GM21423 (cell line): Measurements from ENCODE around the gene MTSS2.

Source experiments
- ATAC-seq: cut with Tn5 transposase; IDR thresholded peaks from one replicate; pipeline ENCODE4 v1.9.1; 2021; ENCODE audit warnings: mild to moderate bottlenecking, moderate library complexity; ENCODE audit not compliant: unreplicated experiment

MTSS2 gene

DNA sequence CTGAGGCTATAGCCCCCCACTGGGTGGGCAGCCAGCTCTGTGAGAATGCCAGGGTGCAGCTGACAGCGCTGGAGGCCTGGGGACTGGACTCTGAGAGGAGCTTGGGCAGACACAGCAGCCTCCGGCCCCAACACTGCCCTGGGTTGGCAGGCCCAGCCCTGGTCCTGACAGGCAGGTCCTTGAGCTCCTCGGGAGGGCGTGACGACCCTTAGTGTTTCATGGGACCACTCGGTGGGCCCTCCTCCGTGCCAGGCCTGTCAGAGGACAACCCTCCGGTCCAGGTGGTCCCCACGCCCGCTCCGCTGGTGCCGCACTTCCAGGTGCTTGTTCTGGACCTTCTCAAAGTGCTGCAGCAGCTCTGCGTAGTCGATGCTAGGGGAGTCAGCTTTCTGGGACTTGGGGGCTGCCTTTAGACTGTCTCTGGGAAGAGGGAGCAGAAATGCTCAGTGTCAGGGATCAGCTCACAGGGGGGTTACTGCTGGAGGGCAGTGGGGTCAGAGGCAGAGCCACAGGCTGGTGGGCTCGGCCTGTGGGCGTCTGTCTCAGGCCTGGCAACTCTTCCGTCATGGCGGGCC, 1.9 kb upstream of the MTSS2 start:
- ATAC-seq: no peak

DNA sequence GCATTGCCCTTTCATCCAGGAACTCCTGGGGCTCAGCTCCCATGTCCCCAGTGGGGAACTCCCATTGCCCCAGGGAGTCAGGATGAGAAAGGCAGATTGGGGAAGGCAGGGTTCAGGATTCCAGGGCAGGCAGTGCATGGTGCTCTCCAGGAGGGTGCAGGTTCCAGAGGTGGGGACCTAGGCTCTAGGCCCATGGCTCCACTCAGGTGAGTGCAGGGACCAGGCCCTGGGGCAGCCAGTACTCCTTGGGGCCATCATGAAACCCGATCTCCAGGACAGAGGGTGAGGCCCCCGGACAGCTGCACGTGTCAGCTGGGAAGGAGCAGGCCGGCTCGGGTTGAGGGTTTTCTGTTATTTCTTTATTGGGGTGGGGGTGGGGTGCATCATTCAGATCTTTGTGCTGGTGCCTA, 1.3 kb upstream of the MTSS2 start:
- ATAC-seq: no peak

DNA sequence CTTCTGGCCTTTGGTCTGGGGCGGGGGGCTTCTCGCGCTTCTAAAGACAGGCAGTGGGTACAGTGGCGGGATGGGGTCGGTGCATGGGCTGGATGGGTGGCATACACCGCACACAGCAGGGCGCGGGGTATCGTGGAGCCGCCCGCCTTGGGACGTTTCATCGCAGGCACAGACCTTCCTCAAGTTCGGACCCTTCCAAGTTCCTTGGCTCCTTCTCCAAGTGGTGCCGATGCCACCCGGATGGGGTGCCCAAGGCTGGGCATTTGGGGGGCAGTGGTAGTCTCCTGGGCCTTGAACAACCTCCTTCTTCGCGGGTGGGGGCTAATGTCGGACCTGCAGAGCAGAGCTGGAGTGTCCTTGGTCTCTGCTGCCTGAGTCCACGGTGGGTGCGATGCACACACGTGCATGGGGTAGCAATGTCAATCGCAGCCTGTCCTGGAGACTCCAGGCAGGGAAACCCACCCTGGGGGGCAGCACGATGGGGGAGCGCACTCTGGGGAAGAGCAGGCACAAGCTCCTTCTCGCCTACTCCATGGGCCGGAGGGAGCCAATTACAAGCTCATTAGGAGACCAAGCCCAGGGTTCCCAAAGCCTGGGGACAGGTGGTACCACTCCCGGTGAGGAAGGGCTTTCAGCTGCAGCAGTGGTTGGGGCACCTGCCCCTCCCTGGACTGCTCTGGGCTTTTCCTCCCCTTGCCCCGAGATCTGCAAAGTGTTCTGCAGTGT, 686 bp upstream of the MTSS2 start:
- no peak for ATAC-seq

DNA sequence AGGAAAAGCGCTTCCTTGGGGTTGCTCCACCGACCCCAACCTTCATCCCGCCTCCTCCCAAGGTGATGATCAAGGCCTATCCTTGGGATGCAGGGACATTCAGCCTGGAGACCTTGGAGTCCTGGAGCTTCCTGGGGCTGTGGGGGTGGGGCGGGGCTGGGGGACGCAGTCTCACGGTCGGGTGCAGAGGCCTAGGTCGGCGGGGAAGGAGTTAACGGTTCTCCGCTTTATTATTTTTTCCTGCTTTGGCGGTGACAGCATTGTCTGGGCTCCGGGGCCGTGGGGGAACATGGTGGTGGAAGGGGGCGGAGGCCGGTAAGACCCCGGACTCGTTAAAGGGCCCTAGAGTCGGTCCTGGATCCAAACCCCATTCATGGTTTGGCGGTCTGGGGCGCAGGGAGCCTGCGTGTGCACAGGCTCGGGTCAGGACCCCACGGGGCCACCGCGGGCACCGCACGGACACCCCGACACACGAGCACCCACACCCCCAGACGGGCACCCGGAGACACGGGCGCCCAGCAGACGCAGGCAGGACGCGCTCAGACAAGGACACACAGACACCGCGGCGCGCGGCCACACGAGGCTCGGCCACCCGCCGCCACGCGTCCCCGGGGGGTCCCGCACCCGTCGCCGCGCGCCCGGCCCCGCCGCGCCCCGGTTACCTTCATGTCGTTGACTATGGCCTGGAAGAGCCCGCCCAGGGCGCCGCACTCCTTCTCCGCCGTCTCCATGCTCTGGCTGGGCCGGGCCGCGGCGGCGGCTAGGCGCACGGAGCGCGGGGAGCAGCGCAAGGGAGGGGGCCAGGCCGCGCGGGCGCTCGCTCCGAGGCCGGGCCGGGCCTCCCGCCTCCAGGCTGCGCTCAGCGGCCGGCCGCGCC, 554 bp downstream of the MTSS2 start:
- ATAC-seq: no peak

DNA sequence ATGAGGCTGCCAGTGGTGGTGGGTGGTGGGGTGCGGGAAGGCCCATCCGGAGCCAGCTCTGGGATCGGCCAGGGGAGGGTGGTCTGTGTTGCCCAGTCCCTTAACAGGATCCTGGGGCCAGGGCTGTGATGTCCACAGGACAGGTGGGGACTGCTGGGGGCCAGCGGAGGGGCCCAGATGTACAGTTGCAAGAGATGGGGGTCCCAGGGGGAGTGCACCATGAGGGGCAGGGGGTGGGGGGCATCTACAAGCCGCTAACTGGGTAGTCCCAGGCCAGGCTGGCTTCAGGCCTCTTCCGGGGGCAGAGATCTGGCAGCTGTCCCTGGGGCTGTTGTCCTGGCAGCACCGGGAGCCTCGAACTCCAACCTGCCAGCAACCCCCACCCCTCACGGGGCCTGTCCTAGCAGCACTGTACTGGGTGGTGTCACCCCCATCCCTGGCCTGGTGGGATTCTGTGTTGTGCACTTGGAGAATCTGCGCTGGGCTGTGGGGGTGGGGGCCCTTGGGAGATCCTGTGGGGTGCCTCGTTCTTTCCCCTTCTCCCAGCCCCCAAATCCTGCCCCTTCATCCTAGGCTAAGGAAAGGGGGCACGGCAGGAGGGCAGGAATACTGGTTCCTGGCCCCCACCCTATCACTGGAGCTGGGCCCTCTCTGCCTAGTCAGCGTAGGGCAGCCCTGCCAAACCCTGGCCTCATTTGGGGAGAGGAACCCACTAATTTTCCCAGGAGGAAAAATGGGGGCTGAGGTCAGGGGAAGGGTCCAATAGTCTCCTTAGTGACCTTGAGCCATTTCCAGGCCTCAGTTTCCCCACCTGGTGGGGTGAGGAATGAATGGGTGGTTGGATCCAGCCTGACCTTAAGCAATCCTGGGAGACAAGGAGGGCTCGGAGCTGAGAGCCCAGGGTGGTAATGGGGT, 1.4 kb downstream of the MTSS2 start:
- no peak for ATAC-seq

DNA sequence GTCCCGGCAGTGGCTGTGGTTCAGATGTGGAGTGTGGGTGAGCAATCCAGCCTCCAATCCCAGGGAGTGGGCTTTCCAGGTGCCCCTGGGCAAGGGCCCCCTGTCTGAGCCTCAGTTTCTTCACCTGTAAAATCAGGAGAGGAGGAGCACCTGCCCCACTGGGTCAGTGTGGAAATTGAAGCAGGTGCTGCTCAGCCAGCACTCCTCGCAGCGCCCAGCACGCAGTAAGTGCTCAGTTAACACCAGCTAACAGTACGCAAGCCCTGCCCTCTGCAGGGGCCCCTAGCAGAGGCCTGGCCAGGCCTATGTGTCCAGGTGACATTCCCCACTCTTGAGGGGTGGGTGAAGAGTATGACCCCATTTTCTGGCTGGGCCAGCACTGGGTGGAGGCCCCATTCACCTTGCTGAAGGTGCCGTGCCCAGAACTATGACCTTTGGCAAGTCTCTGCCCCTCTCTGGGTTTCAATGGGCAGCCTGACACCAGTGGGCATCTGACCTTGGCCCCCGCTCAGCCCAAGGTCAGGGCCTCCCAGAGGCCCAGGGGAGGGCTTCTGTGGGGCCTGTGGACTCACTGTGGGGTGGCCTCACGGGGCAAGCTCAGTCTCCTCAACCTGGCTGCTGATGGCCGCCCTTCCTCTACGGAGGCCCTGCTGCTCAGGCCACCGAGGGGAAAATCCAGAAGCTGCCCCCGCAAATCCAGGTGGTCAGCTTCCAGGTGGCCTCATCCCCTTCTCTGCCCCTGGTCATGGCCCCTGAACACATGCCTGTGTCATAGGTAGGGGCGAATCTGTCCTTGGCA, 2.5 kb downstream of the MTSS2 start:
- no peak for ATAC-seq

DNA sequence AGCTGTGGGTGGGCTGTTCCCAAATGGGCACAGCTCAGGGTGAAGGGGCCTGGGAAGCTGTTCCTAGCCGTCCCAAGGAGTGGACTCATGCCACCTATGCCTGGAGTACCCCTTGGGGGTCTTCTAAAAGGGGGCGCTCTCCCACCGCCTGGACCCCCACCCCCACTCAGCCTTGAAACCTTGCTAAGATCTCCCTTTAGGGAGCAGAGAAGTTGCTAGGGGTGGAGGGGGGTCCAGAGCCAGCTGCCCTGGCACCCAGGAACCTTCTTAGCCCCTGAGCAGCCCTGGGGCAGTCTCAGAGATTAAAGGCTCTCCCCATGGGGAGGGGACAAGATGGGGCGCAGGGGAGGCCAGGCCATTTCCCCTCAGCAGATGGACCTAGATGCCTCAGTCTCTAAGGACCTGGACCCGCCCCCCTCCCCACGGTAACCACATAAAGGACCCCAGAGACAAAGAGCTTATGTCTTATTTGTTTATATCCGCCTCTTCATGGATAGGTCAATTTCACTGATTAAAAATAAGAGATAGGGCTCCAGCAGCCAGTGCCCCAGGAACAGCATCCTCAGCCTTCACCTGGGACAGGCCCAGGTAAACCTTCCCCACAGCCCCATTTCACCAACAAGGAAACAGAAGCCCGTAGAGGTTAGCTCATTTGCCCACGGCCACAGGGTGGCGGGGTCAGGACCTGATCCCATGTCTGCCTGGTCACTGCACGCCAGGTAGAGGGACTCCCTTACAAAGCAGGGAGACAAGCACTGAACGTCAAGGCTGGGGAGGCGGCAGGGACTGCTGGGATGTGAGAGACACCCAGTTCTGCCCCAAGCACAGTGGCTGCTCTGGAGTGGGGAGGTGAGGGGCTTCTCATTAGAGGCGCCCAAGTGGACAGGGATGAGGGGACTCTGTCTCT, 3.4 kb downstream of the MTSS2 start:
- no peak for ATAC-seq

DNA sequence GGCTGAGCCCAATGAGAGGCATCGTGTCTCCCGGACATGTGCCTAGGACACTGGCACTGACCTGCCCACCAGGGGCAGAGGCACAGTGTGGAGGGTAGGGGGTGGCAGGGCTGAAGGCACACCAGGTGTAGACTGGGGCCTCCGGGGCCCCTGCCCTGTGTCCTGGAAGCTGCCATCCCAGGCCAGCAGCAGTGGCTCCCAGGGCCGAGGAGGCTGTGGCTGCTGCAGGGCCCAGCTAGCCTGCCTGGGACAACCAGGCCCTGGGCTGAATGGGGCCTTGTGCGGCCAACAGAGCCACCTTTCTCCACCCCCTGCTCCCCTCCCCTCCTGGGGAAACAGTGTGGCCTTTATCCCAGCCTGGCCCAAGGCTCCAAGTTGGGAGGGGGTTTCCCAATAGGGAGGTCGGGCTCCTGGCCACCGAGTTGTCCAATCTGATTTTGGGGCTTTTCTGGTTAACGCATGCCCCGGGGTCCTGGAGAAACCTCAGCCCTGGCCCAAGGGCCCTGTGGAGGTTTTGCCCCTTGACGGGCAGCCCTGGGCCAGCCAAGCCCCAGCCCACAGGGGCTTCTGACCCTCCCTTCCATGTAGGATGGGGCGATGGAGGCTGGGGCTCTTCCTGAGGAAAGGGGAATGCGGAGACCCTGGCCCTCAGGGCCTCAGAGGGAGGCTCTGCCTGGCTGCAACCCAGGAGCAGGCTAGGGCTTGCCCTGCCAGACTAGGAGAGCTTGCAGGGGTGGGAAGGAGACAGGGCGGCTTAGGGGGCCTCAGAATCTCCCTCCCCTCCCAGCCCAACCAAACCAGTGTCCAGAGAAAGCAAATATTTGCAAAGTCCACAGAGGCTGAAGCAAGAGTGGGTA, 4.2 kb downstream of the MTSS2 start:
- no peak for ATAC-seq

DNA sequence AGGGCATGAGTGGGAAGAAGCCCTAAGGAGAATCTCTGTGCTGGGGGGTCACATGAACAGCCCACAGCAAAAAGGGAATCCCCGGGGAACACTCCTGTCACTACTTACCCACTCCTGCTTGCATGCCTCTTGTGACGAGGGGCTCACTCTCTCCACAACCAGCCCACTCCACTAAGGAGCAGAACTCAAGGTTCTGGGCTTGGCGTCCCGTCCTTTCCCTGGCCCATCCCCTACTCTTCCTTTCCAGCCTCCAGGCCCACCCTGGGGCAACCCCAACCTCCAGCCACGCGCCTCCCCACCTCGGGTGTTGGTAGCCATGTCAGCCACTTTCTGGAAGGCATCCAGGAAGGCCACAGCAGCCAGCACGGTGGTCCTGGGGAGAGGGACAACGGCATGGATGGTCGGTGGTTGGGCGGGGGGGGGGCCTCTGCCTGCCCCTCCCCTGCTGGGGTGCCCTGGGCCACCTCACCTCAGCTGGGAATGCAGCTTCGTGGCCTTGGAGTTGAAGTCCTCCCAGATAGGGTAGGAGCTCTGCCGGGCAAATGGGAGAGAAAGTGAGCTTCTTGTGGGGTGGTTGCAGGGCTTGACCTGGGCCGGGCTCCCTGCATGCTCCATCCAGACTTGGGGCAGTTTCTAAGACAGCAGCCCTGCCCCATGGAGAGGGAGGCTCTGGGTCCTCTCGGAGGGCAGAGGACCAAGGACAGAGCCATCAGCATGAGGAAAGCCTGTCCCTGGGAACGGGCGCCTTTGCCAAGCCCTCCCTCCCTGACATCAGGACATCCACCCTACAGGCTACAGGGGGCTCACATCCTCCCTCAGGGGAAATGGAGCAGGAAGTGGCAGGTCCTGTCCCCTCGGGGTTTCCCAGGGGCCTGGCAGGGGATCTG, 5.1 kb downstream of the MTSS2 start:
- no peak for ATAC-seq

DNA sequence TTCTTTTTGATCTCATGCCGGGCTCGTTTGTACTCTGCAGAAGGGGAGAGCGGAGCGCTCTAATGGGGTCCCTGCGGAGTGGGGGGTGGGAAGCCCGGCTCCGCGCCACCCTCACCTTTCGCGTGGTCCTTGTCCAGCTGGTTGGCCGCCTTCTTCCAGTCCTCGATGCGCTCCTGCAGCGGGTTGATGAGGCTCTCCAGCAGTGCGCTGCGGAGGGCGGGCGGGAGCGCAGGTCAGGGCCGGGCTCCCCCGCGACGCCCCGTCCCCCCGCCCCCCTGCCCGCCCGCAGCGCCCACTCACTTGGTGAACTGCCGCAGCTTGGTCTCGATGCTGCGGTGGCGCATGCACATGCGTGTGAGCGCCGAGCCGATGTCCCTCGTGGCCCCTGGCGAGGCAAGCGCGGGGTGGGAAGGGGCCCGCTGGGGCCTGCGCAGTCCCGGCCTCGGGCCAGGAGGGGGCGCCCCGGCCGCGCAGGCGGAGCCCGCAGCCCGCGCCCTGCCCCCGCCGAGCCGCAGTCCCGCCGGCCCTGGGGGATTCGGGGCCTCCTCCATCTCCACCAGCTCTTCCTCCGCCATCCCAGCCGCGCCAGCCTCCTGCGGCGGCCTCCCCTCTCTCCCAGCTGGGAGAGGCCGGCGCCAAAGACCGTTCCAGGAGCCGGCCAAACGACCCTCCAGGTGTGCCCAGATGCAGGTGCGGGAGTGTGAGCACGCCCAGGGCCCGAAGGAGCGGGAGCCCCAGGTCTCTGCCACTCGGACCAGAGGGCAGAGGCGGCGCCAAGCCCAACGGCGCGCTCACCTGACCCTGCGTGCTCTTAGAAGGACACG, 6.0 kb downstream of the MTSS2 start:
- no peak for ATAC-seq

DNA sequence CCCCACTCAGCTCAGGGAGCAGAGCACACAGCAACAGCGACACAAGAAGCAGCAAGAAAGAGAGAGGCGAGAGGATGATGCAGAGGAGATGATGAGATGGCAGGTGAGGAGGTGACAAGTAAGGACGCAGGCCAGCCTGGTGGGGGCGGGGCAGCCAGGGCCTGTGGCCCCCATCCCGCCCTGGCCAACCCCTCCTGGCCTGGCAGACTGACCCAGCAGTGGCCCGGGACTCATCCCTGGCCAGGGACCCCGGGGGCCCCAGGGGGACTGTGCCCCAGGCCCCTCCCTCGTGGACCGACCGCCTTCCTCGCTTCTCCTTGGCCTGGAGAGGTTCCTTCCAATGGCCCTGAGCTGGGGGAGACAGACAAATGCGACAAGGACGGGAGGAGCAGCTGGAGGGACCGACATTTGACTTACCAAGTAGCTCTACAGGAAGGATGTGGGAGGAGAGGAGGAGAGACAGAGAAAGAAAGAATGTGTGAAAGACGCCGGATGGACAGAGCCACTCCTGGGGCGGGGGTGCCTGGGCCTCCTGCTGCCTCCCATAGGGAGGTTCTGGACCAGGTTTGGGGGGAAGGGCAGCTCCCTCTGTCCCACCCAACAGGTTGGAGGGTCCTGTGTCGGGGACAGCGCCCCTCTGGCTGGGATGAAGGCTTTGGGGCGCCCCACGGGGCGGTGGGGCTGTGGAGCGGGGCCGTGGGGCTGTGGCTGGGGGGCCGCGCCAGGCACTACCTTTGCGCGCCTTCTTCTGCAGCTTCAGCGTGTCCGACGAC, 6.8 kb downstream of the MTSS2 start:
- ATAC-seq: no peak

DNA sequence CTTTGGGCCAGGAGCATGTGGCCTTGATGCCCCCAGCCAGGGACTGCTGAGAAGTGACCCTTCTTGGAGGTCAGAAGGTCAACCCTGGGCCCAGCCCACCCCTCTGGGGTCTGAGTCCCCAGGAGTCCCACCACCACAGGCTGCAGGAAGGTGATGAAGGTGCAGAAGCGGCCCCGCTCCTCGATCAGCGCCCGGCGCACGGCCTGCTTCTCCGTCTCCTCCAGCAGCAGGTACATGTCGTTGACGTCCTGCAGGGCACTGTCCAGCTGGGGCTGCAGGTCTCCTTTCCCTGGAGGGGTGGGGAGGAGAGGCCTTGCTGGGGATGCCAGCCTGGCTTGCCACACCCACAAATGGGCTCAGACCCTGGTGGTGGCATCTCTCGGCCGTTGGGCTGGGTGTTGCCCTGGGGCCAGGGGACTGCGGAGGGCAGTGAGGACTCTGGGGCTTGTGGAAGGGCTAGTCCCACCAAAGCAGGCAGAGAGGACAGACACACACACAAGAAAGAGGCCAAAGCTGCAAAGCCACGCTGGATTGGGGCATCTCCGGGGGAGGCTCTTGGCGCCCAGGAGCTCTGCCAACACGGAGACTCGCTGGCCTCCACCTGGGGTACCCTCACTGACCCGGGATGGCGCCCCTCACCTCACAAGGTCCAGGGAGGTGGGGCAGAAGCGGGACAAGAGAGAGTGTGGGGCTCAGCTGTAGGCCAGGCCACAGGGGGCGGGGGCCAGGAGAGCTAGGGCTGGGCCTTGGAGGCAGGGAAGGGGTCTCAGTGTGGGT, 7.5 kb downstream of the MTSS2 start:
- no peak for ATAC-seq

DNA sequence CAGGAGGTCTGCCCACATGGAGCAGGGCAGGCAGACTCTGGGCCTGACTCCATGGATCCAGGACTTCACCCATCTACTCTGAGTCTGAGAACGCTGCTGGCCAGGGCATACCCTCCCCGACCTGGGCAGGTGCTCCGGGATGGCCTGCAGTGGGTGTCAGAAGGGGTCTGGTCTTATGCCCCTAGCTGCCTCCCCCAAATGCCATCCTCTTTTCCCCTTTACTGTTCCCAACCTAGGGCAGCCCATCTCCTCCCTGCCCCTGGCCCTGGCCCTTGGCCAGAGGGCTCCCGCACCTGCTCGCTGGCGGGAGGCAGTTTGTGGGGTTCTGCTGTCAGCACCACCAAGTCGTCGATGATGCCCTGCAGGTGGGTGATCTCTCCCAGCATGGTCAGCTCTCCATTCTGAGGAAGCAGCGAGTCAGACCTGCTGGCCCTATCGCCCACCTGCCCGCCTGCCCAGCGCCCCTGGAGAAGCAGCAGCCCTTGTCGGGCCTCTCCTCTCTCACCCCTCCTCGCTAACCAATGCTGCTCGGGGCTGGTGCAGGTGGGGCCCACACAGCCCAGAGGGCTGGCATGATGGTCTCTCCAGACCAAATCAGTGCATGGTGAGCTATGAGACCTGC, 8.2 kb downstream of the MTSS2 start:
- ATAC-seq: no peak
